HG02938 (cell line): Measurements from ENCODE around the gene UGT2B28.
"Not testable (repeated sequence)": the region's sequence is repeated elsewhere in the genome, so short reads cannot be mapped to it uniquely, and the experiment has no call there.

Experiments
- ATAC-seq: cut with Tn5 transposase; IDR thresholded peaks from one replicate; pipeline ENCODE4 v1.9.1; 2021; ENCODE audit warnings: mild to moderate bottlenecking, moderate library complexity; ENCODE audit not compliant: unreplicated experiment

The UGT2B28 gene

GRCh38 chr4:69280081-69280480, at the start of gene UGT2B28:
UGT2B28 (plus strand) TSS chr4:69280475; CDS start chr4:69280501, 26 bp downstream.
- not testable (repeated sequence) for ATAC-seq

- ATAC-seq = no peak
Measured at GRCh38 chr4:69239092-69239491, 41.2 kb upstream of the UGT2B28 start.

- ATAC-seq = no peak
Measured at GRCh38 chr4:69239557-69240168, 40.6 kb upstream of the UGT2B28 start.

GRCh38 chr4:69240787-69241186, 39.5 kb upstream of the UGT2B28 start:
- ATAC-seq = not testable (repeated sequence)

- ATAC-seq = not testable (repeated sequence)
Measured at GRCh38 chr4:69241746-69242145, 38.5 kb upstream of the UGT2B28 start.

GRCh38 chr4:69242562-69243240, 37.6 kb upstream of the UGT2B28 start:
- ATAC-seq = not testable (repeated sequence)

- not testable (repeated sequence) for ATAC-seq
Measured at GRCh38 chr4:69250884-69251283, 29.4 kb upstream of the UGT2B28 start.

- ATAC-seq = not testable (repeated sequence)
Measured at GRCh38 chr4:69253147-69253772, 27.0 kb upstream of the UGT2B28 start.

- ATAC-seq = not testable (repeated sequence)
Measured at GRCh38 chr4:69268612-69269011, 11.7 kb upstream of the UGT2B28 start.

- ATAC-seq = not testable (repeated sequence)
Measured at GRCh38 chr4:69296356-69296755, 16.1 kb downstream of the UGT2B28 start.

GRCh38 chr4:69308426-69309033, 28.3 kb downstream of the UGT2B28 start:
- not testable (repeated sequence) for ATAC-seq

GRCh38 chr4:69309549-69310076, 29.3 kb downstream of the UGT2B28 start:
- ATAC-seq = not testable (repeated sequence)

- not testable (repeated sequence) for ATAC-seq
Measured at GRCh38 chr4:69310262-69310661, 30.0 kb downstream of the UGT2B28 start.

GRCh38 chr4:69317669-69318298, 37.5 kb downstream of the UGT2B28 start:
- peak; percentile 72 for ATAC-seq

GRCh38 chr4:69321153-69321729, 41.0 kb downstream of the UGT2B28 start:
- no peak for ATAC-seq

- ATAC-seq = no peak
Measured at GRCh38 chr4:69322055-69322454, 41.8 kb downstream of the UGT2B28 start.

GRCh38 chr4:69323284-69323683, 43.0 kb downstream of the UGT2B28 start:
- no peak for ATAC-seq

- no peak for ATAC-seq
Measured at GRCh38 chr4:69330345-69331047, 50.2 kb downstream of the UGT2B28 start.

GRCh38 chr4:69331304-69331703, 51.0 kb downstream of the UGT2B28 start:
- ATAC-seq = not testable (repeated sequence)

GRCh38 chr4:69335485-69335884, 55.2 kb downstream of the UGT2B28 start:
- ATAC-seq = not testable (repeated sequence)
